ENCODE data around the gene COG5.

The COG5 gene

GRCh38 chr7:107319724-107320228 is 243.9 kb downstream of the COG5 start:
- DNase-seq = no peak

- no peak for DNase-seq
These were observed 245.1 kb downstream of the COG5 start for GRCh38 chr7:107318523-107319160.

GRCh38 chr7:107315716-107316220 is 248.0 kb downstream of the COG5 start:
- no peak for DNase-seq

GRCh38 chr7:107313355-107313754 is 250.4 kb downstream of the COG5 start:
- no peak for DNase-seq

- DNase-seq = no peak
These were observed 251.3 kb downstream of the COG5 start for GRCh38 chr7:107312418-107312817.

- no peak for DNase-seq
These were observed 254.4 kb downstream of the COG5 start for GRCh38 chr7:107309296-107309695.

- DNase-seq = no peak
These were observed 259.1 kb downstream of the COG5 start for GRCh38 chr7:107304636-107305035.

- DNase-seq = no peak
These were observed 259.7 kb downstream of the COG5 start for GRCh38 chr7:107304063-107304462.

GRCh38 chr7:107302250-107302847 is 261.4 kb downstream of the COG5 start:
- no peak for DNase-seq

- no peak for DNase-seq
These were observed 269.5 kb downstream of the COG5 start for GRCh38 chr7:107294182-107294581.

- DNase-seq = no peak
These were observed 271.1 kb downstream of the COG5 start for GRCh38 chr7:107292591-107292990.

GRCh38 chr7:107291434-107291833 is 272.3 kb downstream of the COG5 start:
- no peak for DNase-seq

GRCh38 chr7:107286751-107287621 is 276.7 kb downstream of the COG5 start:
- DNase-seq = no peak

GRCh38 chr7:107284911-107285479 is 278.7 kb downstream of the COG5 start:
- no peak for DNase-seq

GRCh38 chr7:107277331-107277730 is 286.4 kb downstream of the COG5 start:
- no peak for DNase-seq

- DNase-seq = no peak
These were observed 287.4 kb downstream of the COG5 start for GRCh38 chr7:107276220-107276827.

- no peak for DNase-seq
These were observed 289.2 kb downstream of the COG5 start for GRCh38 chr7:107274506-107274905.

GRCh38 chr7:107269790-107270189 is 293.9 kb downstream of the COG5 start:
- no peak for DNase-seq

GRCh38 chr7:107268594-107268993 is 295.1 kb downstream of the COG5 start:
- DNase-seq = no peak

GRCh38 chr7:107267138-107267537 is 296.6 kb downstream of the COG5 start:
- DNase-seq = no peak

- no peak for DNase-seq
These were observed 299.0 kb downstream of the COG5 start for GRCh38 chr7:107264723-107265122.

GRCh38 chr7:107262857-107263256 is 300.9 kb downstream of the COG5 start:
- no peak for DNase-seq

GRCh38 chr7:107258737-107259136 is 305.0 kb downstream of the COG5 start:
- DNase-seq = no peak
